Measurements from ENCODE around the gene OSBPL5. TPM values are rescaled to one million over a fixed set of nuclear protein-coding genes. Genes with fewer than 3 reads are reported as not detected.
A peak's percentile ranks its signal among the peaks of the same experiment; 100 is the strongest.

OSBPL5 gene, protein sequence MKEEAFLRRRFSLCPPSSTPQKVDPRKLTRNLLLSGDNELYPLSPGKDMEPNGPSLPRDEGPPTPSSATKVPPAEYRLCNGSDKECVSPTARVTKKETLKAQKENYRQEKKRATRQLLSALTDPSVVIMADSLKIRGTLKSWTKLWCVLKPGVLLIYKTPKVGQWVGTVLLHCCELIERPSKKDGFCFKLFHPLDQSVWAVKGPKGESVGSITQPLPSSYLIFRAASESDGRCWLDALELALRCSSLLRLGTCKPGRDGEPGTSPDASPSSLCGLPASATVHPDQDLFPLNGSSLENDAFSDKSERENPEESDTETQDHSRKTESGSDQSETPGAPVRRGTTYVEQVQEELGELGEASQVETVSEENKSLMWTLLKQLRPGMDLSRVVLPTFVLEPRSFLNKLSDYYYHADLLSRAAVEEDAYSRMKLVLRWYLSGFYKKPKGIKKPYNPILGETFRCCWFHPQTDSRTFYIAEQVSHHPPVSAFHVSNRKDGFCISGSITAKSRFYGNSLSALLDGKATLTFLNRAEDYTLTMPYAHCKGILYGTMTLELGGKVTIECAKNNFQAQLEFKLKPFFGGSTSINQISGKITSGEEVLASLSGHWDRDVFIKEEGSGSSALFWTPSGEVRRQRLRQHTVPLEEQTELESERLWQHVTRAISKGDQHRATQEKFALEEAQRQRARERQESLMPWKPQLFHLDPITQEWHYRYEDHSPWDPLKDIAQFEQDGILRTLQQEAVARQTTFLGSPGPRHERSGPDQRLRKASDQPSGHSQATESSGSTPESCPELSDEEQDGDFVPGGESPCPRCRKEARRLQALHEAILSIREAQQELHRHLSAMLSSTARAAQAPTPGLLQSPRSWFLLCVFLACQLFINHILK
- polyA plus RNA-seq (ENCODE audit: insufficient read length in 3 of 3), result 10 to 100 TPM; 19.9 to 25.6 (median 25.1) TPM
- long read RNA-seq, donor 1, partial matches to known transcripts, result 0 of 2 reads
- long read RNA-seq, donor 1, other reads (novel, unspliced or antisense), result 0 of 2 reads
- long read RNA-seq, donor 2, partial matches to known transcripts, result 0 of 1 reads
- long read RNA-seq, donor 2, other reads (novel, unspliced or antisense), result 0 of 1 reads
- long read RNA-seq, donor 3, partial matches to known transcripts, result 0 of 5 reads
- long read RNA-seq, donor 3, other reads (novel, unspliced or antisense), result 0 of 5 reads
- long read RNA-seq, donor 4, partial matches to known transcripts, result 0 of 1 reads
- long read RNA-seq, donor 4, other reads (novel, unspliced or antisense), result 0 of 1 reads
- long read RNA-seq, donor 5, partial matches to known transcripts, result 0 of 2 reads
- long read RNA-seq, donor 5, other reads (novel, unspliced or antisense), result 0 of 2 reads
- long read RNA-seq, donor 6, partial matches to known transcripts, result 0 of 1 reads
- long read RNA-seq, donor 6, other reads (novel, unspliced or antisense), result 0 of 1 reads
- long read RNA-seq, donor 7, partial matches to known transcripts, result 0 of 4 reads
- long read RNA-seq, donor 7, other reads (novel, unspliced or antisense), result 0 of 4 reads
- long read RNA-seq, donor 8, partial matches to known transcripts, result 0 of 3 reads
- long read RNA-seq, donor 8, other reads (novel, unspliced or antisense), result 0 of 3 reads
- long read RNA-seq, donor 9, partial matches to known transcripts, result 0 of 4 reads
- long read RNA-seq, donor 9, other reads (novel, unspliced or antisense), result 0 of 4 reads
- long read RNA-seq, donor 10, partial matches to known transcripts, result 0 of 2 reads
- long read RNA-seq, donor 10, other reads (novel, unspliced or antisense), result 0 of 2 reads
- long read RNA-seq, donor 11, partial matches to known transcripts, result 0 of 4 reads
- long read RNA-seq, donor 11, other reads (novel, unspliced or antisense), result 0 of 4 reads
- long read RNA-seq, donor 12, partial matches to known transcripts, result 0 of 3 reads
- long read RNA-seq, donor 12, other reads (novel, unspliced or antisense), result 0 of 3 reads
- long read RNA-seq, donor 13, partial matches to known transcripts, result 0 of 1 reads
- long read RNA-seq, donor 13, other reads (novel, unspliced or antisense), result 0 of 1 reads
- long read RNA-seq, donor 14, result 0 reads
- long read RNA-seq, donor 15, partial matches to known transcripts, result 0 of 3 reads
- long read RNA-seq, donor 15, other reads (novel, unspliced or antisense), result 0 of 3 reads
- long read RNA-seq, donor 16, partial matches to known transcripts, result 0 of 4 reads
- long read RNA-seq, donor 16, other reads (novel, unspliced or antisense), result 0 of 4 reads

DNA sequence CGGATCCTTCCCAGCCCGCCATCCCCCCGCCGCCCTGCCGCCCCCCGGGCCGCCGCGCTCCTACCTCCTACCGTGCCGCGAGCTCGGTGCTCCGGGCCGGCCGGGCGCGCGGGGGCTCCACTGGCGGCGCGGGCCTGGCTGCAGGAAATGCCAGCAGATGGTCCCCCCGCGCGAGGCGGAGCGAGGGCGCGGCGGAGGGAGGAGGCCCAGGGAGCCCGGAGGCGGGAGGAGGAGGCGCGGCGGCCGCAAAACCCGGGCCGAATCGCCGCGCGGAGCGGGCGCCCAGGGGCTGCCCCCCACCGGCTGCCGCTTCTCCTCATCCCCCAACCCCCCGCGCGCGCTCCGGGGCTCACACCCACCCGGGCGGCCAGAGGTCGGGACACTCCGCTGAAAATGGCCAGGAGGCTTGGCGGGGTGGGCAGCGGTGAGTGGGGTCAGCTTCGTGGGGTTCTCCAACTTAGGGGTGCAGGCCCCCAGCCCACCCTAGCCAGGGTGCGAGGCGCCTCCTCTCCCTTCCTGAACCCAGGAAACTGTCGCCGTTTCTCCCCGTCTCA is at the start of gene OSBPL5:
Gene OSBPL5 (minus strand): TSS at position 159 of the 554 bp plus-strand sequence. CDS start 36,162 bp downstream, outside the sequence.
- DNase-seq, result peak; percentile 77

DNA sequence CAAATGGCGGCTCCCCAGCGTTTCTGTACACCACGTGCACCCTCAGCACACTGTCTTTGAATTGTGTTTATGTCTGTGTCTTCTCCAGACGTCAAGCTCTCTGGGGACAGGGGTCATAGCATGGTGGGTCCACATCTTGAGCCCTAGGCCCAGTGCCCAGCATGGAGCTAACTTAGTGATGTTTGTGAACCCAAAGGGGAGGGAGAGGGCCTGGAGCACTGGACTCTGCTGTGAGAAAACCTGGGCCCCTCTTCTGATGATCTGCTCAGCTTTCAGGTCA is 49.2 kb upstream of the OSBPL5 start:
- no peak for DNase-seq

DNA sequence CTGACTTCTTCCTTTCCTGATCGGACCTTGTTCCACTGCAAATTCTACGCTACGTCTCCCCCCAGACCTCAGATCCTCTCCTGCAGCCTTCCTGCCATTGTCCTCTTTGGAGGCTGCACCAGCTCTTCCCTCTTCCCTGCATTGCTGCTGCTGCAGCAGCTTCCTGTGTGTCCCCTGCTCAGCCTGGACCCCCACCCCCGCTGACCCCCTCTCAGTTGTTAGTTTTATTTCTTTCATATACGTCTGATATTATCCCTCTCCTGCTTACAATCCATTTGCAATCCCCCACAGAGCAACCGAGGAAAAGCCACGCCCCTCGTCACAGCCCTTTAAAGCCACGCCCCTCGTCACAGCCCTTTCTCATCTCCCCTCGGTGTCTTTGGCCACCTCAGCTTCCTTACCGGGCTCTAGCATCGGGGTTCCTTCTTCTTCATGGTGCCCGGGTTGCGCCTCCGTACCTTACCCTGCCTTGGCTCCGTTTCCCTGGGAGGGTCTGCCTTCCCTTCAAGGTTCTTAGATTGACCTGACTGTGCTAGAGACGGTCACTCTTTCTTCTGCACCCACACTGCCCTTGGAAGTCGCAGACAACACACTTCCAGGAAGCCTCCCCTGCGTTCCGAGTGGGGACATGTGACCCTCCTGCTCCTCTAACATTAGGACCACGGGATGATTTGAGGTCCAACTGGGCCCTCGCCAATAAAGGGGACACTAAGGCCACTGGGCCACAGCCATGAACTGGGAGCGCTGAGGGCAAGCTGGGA is 48.7 kb upstream of the OSBPL5 start:
- DNase-seq, result no peak

DNA sequence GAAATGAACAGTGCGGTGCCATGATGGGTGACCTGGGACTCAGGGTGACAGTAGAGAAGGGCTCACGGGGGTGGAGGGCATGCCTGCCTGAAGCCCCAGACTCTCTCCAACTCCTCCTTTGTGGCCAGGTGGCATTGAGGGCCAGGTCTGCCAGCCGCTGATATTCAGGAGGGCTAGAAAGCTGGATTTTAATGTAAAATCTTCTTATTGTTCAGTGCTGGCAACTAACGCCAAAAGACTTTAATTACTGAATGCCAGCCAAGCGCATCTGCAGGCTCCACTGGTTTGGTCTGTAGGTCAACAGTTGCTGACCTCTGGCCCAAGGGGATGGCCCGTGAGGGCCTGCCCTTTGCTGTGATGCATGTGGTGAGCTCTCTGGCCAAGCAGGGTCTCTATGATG is 43.2 kb upstream of the OSBPL5 start:
- DNase-seq, result no peak

DNA sequence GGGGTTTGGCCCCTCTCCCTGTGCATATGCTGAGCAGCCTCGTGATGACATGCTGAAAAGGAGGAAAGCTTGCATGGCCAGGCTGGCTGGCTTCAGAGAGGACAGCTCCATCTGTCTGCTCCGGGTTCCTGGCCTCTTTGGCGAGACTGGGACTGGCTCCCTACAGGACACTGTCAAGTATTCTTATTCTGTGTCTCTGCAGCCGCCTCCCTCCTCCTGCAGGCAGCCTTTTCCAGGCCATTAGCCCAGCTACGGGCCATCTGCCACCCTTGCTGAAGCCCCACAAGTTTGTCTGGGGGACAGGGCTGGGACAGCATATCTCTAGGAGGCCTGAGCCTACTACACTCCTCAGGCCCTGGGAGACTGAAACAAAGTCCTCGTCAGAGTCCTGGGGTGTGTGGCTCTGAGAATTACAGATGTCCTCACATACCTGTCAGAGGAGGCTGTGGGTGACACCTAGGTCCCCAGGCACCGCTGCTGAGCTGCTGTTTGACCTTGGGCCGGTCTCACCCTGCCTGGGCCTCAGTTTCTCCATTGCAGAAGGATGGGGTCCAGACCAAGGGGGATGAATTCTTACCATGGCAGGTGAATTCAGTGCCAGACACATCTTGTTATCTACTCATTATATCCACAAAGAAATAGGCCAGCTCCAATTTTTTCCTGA is 42.5 kb upstream of the OSBPL5 start:
- no peak for DNase-seq

DNA sequence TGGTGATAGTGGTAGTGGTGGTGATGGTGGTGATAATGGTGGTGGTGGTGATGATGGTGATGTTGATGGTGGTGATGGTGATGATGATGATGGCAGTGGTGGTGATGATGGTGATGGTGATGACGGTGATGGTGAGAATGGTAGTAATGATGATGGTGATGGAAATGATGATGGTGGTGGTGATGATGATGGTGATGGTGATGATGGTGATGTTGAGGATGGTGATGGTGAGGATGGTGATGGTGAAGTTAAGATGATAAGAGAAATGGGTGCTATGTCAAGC is 41.8 kb upstream of the OSBPL5 start:
- DNase-seq, result no peak

DNA sequence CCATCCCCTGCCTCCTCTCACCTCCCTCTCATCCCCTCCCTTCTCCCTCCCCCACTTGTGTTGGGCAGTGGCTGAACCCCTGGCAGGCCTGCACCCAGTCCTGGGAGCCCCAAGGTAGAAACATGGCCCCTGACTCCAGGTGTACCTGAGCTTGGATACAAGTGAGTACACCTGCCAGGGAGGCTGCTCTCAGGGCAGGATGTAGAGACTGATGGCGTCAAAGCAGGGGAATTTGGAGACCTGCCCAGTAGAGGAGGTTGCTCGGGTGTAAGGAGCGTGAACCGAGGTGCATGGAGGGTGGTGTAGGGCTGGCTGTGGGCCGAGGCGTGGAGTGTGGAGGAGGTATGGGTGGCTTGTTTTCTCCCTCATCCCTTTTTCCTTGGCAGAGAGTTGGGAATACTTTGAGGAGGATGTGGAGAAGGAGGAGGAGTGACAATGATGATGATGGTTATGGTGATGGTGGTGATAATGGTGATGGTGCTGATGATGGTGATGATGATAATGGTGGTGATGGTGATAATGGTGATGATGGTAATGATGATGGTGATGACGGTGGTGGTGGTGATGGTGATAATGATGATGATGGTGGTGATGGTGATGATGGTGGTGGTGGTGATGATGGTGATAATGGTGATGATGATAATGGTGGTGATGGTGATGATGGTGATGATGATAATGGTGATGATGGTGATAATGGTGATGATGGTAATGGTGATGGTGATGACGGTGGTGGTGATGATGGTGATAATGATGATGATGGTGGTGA is 41.2 kb upstream of the OSBPL5 start:
- no peak for DNase-seq

DNA sequence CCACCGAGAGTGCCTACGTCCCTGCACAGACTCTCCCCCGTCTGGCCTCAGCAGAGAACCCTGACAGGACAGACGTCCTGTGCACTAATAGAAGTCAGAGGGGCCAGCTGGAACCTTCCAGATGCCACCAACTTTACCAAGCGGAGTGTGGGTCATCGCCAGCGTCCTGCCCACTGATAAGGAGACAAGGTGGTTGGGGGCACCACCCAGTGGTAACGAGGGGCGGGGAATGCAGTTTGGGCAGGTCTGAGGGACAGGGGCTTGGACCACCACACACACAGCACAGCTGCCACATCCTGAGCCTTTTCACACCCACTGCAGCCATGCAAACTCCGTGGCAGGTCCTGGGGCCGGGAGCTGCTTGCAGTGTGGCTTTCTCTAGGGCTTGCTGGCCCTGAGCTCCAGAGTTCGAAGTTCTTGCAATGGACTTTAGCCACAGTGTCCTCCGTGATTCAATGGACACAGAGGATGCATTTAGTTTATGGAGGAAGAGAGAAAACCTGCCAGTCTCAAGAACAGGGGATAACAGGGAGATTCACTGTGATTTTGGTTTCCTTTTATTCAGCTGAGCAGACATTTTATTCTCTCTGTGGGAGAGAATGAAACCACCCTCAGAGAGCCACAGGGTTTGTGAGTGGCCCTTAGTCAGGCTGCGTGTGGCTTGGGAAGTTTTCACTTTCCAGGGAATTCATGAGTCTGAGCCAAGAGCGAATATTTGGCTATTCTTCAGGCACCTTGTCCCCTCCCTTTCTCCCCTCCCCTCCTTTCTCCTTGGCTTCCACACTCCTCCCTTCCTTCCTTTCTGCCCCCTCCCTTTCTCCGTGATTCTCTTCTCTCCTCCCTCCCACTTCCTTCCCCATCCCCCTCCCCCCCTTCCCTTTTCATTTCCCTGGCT is 40.4 kb upstream of the OSBPL5 start:
- no peak for DNase-seq

DNA sequence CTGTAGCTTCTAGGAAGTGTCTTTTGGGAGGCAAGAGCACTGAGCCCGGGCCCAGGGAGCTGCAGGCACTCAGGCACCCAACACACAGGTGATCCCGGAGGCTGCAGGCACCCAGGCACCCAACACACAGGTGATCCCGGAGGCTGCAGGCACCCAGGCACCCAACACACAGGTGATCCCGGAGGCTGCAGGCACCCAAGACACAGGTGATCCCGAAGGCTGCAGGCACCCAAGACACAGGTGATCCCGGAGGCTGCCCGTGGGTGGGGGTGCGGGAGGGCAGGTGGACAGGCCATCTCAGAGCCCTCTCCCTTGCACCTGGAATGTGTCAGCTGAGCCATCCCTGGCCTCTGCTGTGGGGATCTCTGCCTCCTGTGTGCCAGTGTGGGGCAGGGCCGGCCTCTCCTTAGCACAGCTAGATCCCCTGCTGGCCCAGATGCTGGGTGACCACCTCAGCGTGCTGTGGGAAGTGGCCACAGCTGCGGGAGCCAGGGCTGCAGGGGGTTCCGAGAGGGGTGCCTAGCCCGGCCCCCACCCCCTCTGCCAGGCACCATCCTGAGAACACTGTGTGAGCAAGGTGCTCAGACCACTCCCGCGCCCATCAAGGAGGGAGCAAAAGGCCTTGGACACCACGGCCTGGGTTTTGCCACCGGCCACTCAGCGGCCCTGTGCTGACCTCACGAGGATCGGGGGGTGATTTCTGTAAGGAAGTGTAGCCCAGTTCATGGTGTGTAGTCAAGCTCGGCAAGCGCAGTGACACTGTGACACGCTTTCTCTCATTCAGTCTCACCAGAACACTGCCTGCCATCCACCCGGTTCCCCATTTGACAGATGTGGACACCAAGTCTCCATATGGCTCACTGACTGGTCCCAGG is 39.3 kb upstream of the OSBPL5 start:
- DNase-seq, result no peak

DNA sequence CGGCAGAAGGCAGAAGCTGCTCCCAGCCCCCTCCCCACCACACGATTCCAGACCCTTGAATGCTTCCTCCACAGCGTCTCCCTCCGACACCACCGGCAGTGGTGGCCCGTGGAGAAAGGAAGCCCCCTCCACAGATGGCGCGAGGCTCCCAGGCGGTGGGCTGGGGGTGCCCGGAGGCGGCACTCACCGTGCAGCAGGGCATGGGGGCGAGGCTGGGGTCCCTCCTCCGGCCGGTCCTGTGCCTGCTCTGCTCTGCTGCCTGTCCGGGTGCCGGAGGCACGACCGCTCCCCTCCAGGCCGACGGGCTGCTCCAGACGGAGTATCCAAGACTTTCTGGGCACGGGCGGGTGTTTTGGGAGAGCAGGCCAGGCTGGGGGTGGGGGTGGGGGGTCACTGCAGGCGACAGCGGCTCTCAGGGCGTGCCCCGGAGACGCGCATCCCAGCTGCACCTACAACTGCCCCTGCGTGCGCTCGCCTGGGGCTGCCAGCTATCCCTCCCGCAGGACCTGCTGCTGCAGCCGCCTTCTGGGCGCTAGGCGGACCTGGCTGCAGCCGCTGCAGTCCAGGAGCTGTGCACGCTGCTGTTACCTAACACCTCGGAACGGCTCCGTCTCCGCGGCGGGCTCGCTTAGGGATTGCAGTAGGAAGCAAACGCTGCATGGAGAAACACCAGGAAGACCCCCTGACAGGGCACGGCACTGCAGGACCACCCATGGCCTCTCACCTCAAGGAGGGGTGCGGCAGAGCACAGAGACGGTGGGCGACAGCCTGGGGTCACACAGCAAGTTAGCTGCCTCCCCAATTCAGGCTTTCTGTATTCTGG is 38.3 kb upstream of the OSBPL5 start:
- no peak for DNase-seq

DNA sequence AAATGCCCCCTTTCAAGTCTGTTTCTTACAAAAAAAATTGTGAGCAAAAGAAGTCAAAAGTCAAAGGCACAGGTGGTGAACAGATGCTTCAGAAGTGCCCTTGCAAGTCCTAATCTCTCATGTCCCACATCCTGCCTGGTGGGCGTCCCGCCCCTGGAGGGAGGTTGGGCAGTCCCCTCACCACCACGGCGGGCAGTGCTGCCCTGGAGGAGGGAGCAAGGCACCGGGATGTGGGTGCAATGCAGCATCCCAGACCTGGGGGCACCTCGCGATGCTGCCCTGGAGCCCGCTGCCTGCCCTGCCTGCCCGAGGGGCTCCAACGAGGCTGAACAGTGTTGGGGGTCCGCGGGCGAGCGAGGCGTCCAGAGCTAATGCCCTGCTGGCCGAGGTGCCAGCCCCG is 37.6 kb upstream of the OSBPL5 start:
- no peak for DNase-seq

DNA sequence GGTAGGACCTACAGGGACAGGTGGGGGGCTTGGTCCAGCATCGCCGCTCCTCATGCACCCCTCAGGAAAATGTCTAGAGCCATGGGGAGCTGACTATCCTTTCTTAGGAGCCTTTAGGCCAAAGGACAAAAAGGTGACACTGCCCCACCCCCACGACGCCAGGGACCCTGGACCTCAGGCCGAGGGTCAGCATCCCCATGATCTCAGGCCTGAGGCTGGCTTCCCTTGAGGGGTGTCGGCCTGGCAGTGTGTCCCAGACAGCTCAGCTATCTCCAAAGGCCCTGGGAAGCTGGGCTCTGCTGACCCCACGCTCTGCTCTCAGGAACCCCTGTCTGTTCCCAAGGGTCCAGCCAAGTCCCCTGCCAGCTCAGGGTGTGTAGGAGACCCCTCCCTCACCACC is 37.2 kb upstream of the OSBPL5 start:
- DNase-seq, result no peak

DNA sequence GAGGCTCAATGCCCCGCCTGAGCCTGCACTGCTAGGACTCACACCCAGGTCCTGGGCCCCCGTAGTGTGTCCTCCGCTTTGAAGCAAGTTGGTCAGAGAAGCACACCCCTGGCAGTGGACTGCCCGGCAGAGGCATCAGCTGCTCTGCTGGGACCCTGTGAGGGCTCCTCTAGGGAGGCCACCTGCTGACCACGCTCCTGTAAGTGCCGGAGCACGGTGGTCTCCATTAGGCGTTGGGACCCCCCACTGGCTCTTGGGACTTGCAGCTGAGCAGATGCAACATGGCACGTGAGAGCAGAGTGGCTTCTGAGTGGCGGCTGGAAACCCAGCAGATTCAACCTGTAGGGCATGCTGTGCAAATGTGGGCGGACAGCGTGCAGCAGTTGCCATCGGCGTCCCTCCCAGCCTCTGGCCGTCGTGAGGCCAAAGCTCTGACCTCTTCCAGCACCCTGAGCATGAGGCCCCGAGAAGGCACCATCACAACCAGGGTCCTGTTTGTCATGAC is 36.6 kb upstream of the OSBPL5 start:
- DNase-seq, result no peak

DNA sequence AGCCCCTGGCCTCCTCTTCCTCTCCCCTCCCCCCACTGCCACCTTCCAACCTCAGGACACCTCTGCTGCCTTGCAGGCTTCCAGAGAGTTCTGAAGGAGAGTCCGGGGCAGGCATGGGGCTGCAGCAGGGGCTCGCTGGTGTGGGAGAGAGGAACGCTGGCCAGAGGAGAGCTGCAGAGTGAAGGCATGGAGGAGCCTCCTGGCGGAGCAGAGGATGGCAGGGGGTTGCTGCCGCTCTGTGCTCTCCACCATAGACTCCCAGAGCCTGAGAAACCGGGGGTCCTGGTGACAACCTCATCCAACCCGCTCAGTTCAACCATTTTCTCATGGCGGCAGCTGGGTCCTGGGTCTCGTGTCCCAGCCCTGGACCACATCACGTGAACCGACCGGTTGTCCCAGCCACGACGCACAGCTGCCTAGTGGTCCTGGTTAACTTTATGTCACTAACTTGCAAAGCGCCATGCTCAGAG is 36.0 kb upstream of the OSBPL5 start:
- no peak for DNase-seq
